ENCODE results near the gene SLC35C1.

Gene SLC35C1

GRCh38 chr11:45858751-45859398 is 53.9 kb downstream of the SLC35C1 start:
- no peak for DNase-seq (ENCODE audit: low read depth)
- no peak for TF ChIP-seq CTCF (conservative IDR thresholded peaks at IDR 0.05; ENCODE audit: control insufficient read depth, insufficient read depth, low read depth, low read length)
- H3K4me3 ChIP-seq (ENCODE audit: control insufficient read depth, low read depth, low read length) = no peak overlapping the region

- no peak for TF ChIP-seq CTCF (conservative IDR thresholded peaks at IDR 0.05; ENCODE audit: control insufficient read depth, insufficient read depth, low read depth, low read length)
- DNase-seq (ENCODE audit: low read depth) = peak; percentile 98
- H3K4me3 ChIP-seq (ENCODE audit: control insufficient read depth, low read depth, low read length) = no peak overlapping the region
Measured at GRCh38 chr11:45859661-45860140, 54.8 kb downstream of the SLC35C1 start.

- TF ChIP-seq CTCF (conservative IDR thresholded peaks at IDR 0.05; ENCODE audit: control insufficient read depth, insufficient read depth, low read depth, low read length) = no peak
- no peak overlapping the region for H3K4me3 ChIP-seq (ENCODE audit: control insufficient read depth, low read depth, low read length)
- no peak for DNase-seq (ENCODE audit: low read depth)
Measured at GRCh38 chr11:45860348-45860747, 55.4 kb downstream of the SLC35C1 start.

GRCh38 chr11:45860764-45861510 is 56.0 kb downstream of the SLC35C1 start:
- TF ChIP-seq CTCF (conservative IDR thresholded peaks at IDR 0.05; ENCODE audit: control insufficient read depth, insufficient read depth, low read depth, low read length) = no peak
- H3K4me3 ChIP-seq (ENCODE audit: control insufficient read depth, low read depth, low read length) = no peak overlapping the region
- no peak for DNase-seq (ENCODE audit: low read depth)

All from fibroblast of mammary gland (primary cell).